NCI-H2196 (cell line): Measurements from ENCODE around the gene MEGF6.
A peak's percentile ranks its signal among the peaks of the same experiment; 100 is the strongest.

Experiments
- DNase-seq: peaks from one replicate; lab custom pipeline; 2025; ENCODE audit not compliant: unreplicated experiment; lab: John Stamatoyannopoulos, UW

The MEGF6 gene

DNA sequence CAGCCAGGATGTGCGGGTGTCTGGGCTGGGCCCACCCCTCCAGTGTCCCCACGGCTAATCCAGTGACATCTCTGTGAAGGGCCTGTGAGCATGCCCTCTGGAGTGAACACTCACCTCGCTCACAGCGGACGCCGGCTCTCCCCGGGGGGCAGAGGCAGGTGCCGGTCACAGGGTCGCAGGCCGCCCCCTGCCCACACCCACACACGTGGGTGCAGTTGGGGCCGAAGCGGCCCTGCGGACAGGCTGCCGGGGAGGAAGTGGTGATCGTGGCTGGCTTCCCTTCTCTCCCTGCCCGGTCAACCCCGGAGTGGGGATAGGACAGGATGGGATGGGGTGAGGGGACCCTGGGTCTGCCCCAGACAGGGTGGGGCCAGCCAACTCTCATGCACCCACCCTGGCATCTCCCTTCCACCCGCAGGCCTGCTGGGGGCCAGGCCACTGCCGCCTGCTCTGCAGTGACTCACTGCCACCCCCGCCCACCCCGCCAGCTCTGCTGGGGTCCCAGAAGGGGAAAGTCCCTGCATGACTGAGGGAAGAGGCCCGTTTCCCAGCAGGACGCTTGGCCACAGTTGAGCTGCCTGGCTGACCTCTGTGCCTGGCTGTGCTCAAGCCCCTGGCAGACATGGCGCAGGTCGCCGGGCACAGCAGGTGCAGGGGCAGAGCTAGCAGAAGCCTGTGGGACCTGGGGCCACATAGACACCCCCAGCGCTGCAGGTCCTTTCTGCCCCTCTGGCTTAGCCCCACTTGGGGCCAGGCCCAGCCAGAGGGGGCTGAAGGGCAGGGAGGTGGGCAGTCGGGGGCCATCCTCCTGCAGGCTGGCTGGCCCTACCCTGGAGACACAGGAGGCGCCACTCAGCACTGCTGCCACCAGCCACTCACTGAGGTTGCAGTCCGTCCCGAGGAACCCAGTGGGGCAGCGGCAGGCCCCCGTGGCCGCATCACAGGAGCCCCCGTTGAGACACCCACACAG, 115.2 kb downstream of the MEGF6 start:
- no peak for DNase-seq

DNA sequence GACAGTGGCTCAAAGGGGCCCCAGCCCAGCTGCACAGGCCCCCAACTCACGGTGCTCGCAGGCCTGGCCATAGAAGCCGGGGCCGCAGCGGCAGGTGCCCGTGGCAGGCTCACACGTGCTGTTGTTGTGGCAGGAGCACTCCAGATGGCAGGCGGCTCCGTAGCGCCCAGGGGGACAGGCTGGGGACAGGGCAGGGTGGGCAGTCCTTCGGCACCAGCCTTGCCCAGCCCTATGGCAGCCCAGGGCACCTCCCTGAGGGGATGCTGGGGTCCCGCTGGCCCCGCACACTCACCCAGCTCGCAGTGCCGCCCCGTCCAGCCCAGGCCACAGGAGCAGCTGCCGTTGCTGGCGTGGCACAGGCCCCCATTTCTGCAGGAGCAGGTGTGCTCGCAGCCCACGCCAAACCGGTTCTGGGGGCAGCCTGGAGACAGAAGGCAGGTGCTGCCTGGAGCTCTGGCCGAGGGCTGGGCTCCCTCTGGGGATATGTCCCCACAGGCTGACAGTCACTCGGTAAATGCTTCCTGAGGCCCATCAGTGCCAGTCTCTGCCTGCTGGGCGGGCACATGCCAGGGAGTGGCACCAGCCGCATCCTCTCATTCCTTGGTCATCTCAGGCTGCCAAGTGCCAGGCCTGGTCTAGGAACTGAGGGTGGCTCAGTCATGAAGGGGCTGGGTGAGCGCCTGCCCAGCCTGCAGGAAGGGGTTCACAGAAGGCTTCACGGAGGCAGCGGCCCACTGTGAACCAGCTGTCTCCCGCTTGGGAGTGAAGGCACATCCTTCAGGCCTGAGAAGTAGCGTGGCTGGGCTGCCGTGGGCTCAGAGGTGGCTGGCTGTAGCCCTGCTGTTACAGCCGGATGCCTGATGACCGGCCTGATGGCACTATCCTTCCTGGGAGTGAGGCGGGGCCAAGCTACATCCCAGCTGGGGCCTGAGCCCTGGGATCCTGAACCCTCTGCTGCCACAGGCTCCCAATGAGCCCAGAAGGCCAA, 116.7 kb downstream of the MEGF6 start:
- DNase-seq, result no peak

DNA sequence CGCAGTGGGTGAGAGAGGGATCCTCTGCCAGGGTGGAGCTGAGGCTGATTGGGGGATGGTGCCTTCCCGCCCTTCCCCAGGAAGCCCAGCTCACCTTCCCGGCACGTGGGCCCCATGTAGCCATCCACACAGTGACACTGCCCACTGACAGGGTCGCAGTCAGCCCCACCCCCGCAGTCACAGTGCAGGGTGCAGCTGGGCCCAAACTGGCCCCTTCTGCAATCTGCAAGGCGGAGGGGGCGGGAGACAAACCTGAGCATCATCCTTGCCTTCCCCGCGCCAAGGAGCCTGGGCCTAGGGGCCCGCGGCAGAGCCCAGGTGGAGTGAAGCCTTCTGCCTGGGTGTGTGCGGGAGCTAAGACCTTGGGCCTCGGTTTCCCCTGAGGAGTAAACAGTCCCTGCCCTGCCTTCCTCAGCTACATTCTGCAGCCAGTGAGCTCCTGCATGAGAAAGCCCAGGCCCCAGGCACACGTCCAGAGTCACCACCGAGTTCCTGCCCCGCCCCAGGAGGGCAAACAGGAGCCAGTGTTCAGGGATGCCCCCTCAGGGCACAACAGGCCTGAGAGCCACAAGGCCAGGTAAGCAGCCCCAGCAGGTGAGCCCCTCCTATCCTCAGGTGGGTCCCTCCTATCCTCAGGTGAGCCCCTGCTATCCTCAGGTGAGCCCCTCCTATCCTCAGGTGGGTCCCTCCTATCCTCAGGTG, 118.6 kb downstream of the MEGF6 start:
- DNase-seq, result no peak

- DNase-seq, result peak; percentile 65
Measured at GRCh38 chr1:3491291-3492246, 119.7 kb downstream of the MEGF6 start.

DNA sequence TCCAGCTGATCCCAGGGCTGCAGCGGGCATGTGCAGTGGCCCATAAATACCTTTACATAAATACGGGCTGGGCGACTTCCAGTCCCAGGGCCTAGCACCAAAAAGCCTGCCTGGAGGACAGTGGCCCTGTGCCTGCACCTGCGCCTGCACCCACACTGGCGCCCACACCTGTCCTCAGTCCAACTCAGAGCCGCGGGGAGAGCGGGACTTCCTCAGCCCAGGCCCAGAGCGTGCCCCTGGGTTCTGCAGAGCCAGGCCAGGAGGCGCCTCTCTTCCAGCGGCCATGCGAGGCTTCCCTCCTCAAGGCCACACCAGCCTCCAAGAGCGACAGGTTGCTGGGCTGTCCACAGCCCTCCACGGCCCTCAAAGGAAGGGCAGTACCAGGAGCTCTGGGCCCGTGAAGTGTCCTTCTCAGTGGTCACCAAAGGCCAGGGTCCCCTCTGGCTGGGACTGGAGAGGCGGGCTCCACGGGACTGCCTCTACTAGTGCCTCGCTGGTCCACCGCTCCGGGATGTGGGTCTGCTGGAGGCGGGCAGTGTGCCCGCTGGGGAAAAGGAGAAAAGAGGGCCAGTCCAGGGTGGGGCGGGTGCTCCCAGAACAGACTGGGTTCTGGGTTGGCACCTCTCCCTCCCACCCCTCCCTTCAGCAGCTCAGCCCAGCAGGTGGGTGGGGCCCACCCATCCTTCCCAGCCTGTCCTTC, 121.1 kb downstream of the MEGF6 start:
- DNase-seq, result no peak

GRCh38 chr1:3488432-3488831, 122.9 kb downstream of the MEGF6 start:
- DNase-seq, result no peak

DNA sequence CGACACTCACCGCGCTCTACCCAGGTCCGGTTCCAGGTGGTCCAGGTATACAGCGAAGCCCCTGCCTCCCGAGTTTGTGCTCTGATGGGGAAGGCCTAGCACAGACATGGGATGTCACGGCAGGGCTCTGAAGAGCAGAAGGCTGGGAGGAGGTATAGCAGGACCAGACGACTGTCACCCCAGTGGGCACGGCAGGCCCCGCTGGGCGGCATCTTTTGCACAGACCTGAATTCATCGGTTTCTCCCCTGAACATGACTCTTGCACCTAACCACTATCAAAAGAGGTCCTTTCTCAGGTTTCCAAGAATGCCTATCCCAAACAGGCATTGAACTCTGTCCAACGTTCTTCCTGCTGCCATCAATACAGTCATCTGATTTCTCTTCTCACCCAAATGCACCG, 126.3 kb downstream of the MEGF6 start:
- no peak for DNase-seq

- DNase-seq, result peak; percentile 21
Measured at GRCh38 chr1:3483801-3484444, 127.4 kb downstream of the MEGF6 start.

- DNase-seq, result no peak
Measured at GRCh38 chr1:3483380-3483779, 127.9 kb downstream of the MEGF6 start.

- no peak for DNase-seq
Measured at GRCh38 chr1:3482378-3482849, 128.9 kb downstream of the MEGF6 start.

GRCh38 chr1:3481836-3482375, 129.4 kb downstream of the MEGF6 start:
- DNase-seq, result no peak

DNA sequence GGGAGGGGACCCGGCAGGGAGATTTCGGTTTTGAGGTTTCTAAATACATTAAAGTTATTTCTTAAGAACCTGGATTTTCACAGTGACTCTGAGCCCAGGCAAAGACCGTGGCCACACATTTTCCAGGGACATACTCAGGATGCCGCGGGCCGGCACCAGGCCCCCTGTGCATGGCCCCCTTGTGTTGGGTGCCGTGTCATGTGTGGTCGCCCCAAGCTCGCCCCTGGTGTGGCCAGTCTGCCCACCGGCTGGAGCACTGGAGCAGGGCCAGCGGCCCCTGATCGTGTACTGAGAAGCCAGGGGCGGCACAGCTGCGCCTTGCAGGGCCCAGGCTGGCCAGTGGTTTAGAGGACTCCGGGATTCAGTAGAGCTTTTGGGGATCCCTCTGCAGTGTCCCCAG, 130.3 kb downstream of the MEGF6 start:
- DNase-seq, result no peak

GRCh38 chr1:3480369-3480719, 131.0 kb downstream of the MEGF6 start:
- DNase-seq, result no peak

GRCh38 chr1:3479511-3480368, 131.6 kb downstream of the MEGF6 start:
- DNase-seq, result no peak

GRCh38 chr1:3478187-3478586, 133.1 kb downstream of the MEGF6 start:
- no peak for DNase-seq

DNA sequence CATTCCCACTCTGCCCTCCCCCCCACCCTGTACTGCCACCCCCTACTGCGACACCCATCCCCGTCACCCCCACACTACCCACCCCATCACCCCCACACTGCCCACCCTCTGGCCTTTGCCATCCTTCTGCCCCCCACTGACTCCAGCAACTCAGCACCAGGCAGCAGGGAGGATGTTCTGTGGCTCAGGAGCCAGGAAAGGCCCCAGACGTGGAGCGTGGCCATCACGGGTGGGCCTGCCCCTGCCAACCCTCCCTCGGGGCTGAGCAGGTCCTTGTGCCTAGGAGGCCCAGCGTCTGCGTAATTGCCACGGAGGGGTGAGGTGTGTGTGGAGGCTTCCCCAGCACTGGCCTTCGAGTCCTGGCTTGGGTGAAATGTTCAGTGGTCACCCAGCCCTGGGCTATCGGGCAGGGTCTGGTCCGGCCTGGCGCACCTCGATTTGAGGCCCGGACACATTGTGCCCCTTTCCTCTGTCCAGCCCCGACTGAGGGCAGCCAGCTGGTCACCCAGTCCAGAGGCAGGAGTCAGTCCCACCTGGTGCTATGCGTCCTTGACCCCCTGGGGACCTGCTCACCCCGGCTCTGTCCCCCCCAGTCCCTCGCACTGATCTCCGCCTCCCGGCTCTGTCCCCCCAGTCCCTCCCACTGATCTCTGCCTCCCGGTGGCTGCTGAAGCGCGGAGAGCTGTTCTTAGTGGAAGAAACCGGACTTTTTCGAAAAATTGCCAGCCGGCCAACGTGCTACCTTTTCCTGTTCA, 133.9 kb downstream of the MEGF6 start:
- DNase-seq, result no peak

GRCh38 chr1:3476666-3477065, 134.6 kb downstream of the MEGF6 start:
- no peak for DNase-seq
